ENCODE measurements around the gene SIDT2. TPM values are rescaled to one million over a fixed set of nuclear protein-coding genes. Genes with fewer than 3 reads are reported as not detected.

The SIDT2 gene
- total RNA-seq, 3 donors from 2014 or later (not counting 1 experiment from before 2014, with no cell fraction given), result 80.0 to 111 (median 82.0) TPM

- Histone ChIP-seq H3K9me3 (ENCODE audit: control insufficient read depth, insufficient read depth, low read length) (no peaks in the 10 kb centered on the region), H3K4me3 (ENCODE audit: low read length) (peak within 1 kb of the TSS; percentile 98), H3K27ac (ENCODE audit: low read length) (peak within 1 kb of the TSS; percentile 99), H3K36me3 (ENCODE audit: control insufficient read depth, insufficient read depth, low read length) (peaks cover 21% of the 10 kb centered on the region), H3K4me1 (ENCODE audit: control insufficient read depth, insufficient read depth, low read length) (peaks cover 37% of the 10 kb centered on the region), H3K27me3 (ENCODE audit: control insufficient read depth, insufficient read depth, low read length) (no peaks in the 10 kb centered on the region)
- Mint-ChIP-seq H3K27me3 (ENCODE audit: low read depth in 2 of 2) (no peaks in the 10 kb centered on the region), H3K27ac (peak within 1 kb of the TSS; percentile 93 to 99), H3K4me1 (peaks cover 41 to 54% of the 10 kb centered on the region in 2 donors), H3K4me3 (peak within 1 kb of the TSS; percentile 96), H3K36me3 (no peaks in the 10 kb centered on the region), H3K9me3 (no peaks in the 10 kb centered on the region)
- peak; percentile 75 to 91 (median 84) for ATAC-seq
- peak; percentile 76 to 90 for DNase-seq
- intact Hi-C loops (cut with micrococcal nuclease), result loop anchor here (5.0 kb wide), 2 partner anchors 95 to 460 kb away; partner anchors contain the start of genes BUD13 and CEP164
- under 1% methylated on average over 71 of the region's 94 CpGs for WGBS (ENCODE audit: insufficient coverage)
- TF ChIP-seq CTCF (IDR thresholded peaks at IDR 0.05), result peak; percentile 94
Measured at GRCh38 chr11:117232092-117232878, 53.7 kb downstream of the SIDT2 start, which contains the start of gene RNF214. Gene RNF214 (plus strand): TSS chr11:117232671. CDS start chr11:117234273, 1,602 bp downstream.

- Mint-ChIP-seq H3K36me3 (no peaks in the 10 kb centered on the region), H3K4me3 (peak overlapping the region; percentile 90), H3K27ac (peak overlapping the region; percentile 93 to 99), H3K4me1 (peaks cover 40 to 53% of the 10 kb centered on the region in 2 donors), H3K9me3 (no peaks in the 10 kb centered on the region), H3K27me3 (ENCODE audit: low read depth in 2 of 2) (no peaks in the 10 kb centered on the region)
- Histone ChIP-seq H3K4me3 (ENCODE audit: low read length) (peak overlapping the region; percentile 49), H3K9me3 (ENCODE audit: control insufficient read depth, insufficient read depth, low read length) (no peaks in the 10 kb centered on the region), H3K27me3 (ENCODE audit: control insufficient read depth, insufficient read depth, low read length) (no peaks in the 10 kb centered on the region), H3K4me1 (ENCODE audit: control insufficient read depth, insufficient read depth, low read length) (peaks cover 37% of the 10 kb centered on the region), H3K27ac (ENCODE audit: low read length) (peak overlapping the region; percentile 51), H3K36me3 (ENCODE audit: control insufficient read depth, insufficient read depth, low read length) (peaks cover 17% of the 10 kb centered on the region)
- WGBS (ENCODE audit: insufficient coverage), result 2% methylated on average over 24 of the region's 27 CpGs
- no peak for TF ChIP-seq CTCF (IDR thresholded peaks at IDR 0.05)
- DNase-seq (peak; percentile 24 to 33), ATAC-seq (peak in 1 of 3 donors; percentile 1)
- intact Hi-C loops (cut with micrococcal nuclease), result loop anchor here (5.0 kb wide), 2 partner anchors 94 to 461 kb away; partner anchors contain the start of genes BUD13 and CEP164
Measured at GRCh38 chr11:117232911-117233409, 54.4 kb downstream of the SIDT2 start.

- no peak for ATAC-seq
- Histone ChIP-seq H3K9me3 (ENCODE audit: control insufficient read depth, insufficient read depth, low read length) (no peaks in the 10 kb centered on the region), H3K27me3 (ENCODE audit: control insufficient read depth, insufficient read depth, low read length) (no peaks in the 10 kb centered on the region), H3K4me3 (ENCODE audit: low read length) (no peak overlapping the region), H3K4me1 (ENCODE audit: control insufficient read depth, insufficient read depth, low read length) (peaks cover 2% of the 10 kb centered on the region), H3K27ac (ENCODE audit: low read length) (no peak overlapping the region), H3K36me3 (ENCODE audit: control insufficient read depth, insufficient read depth, low read length) (peaks cover 14% of the 10 kb centered on the region)
- H3K4me1 Mint-ChIP-seq, result peaks cover 4 to 9% of the 10 kb centered on the region in 2 donors
- 97% methylated on average over 3 of the region's 5 CpGs for WGBS (ENCODE audit: insufficient coverage)
- no peak for DNase-seq
- no peaks in the 10 kb centered on the region for H3K27me3 Mint-ChIP-seq (ENCODE audit: low read depth in 2 of 2)
- no peak overlapping the region for H3K4me3 Mint-ChIP-seq
- intact Hi-C loops (cut with micrococcal nuclease), result no loop called here
- TF ChIP-seq CTCF (IDR thresholded peaks at IDR 0.05), result no peak
- no peaks in the 10 kb centered on the region for H3K36me3 Mint-ChIP-seq
- no peak overlapping the region for H3K27ac Mint-ChIP-seq
- no peaks in the 10 kb centered on the region for H3K9me3 Mint-ChIP-seq
Measured at GRCh38 chr11:117238221-117238620, 59.7 kb downstream of the SIDT2 start.
